AG10803 (cell line): ENCODE data around the gene NIN.

ENCODE experiments used
- DNase-seq: peaks from one replicate; pipeline ENCODE4 v3.0.0; 2010; ENCODE audit warnings: low read depth
- H3K4me3 ChIP-seq: 2 replicates; pipeline ENCODE4 v1.5.1; 2011; ENCODE audit warnings: mild to moderate bottlenecking, low read length, control low read depth
- CTCF ChIP-seq: conservative IDR thresholded peaks from 2 replicates; pipeline ENCODE4 v1.5.1; 2011; ENCODE audit warnings: mild to moderate bottlenecking, low read length, control low read depth, inconsistent platforms

Gene NIN

DNA sequence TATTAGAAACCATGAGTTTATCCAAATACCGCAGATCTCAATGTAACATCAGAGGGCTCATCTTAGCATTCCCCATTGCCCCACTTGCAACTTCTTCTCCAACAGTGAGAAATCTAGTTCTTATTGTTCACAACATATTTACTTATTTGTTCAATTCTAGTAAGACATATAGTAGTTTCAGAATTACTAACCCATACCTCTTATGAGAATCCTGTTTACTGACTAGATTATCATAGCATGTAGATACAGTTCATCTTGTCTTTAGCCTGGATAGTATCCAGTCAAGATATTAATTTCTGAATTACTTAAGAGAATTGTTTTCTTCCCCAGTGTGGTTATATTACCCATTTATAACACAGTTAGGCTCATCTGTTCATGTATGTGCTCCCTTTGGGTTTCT lies 80.6 kb downstream of the NIN start:
- no peak overlapping the region for H3K4me3 ChIP-seq
- no peak for TF ChIP-seq CTCF
- DNase-seq = no peak

GRCh38 chr14:50745401-50746058 lies 85.4 kb downstream of the NIN start:
- no peak for TF ChIP-seq CTCF
- no peak overlapping the region for H3K4me3 ChIP-seq
- DNase-seq = no peak

GRCh38 chr14:50744231-50744630 lies 86.7 kb downstream of the NIN start:
- no peak overlapping the region for H3K4me3 ChIP-seq
- DNase-seq = no peak
- TF ChIP-seq CTCF = no peak

GRCh38 chr14:50741567-50741966 lies 89.4 kb downstream of the NIN start:
- no peak for TF ChIP-seq CTCF
- no peak overlapping the region for H3K4me3 ChIP-seq
- no peak for DNase-seq

DNA sequence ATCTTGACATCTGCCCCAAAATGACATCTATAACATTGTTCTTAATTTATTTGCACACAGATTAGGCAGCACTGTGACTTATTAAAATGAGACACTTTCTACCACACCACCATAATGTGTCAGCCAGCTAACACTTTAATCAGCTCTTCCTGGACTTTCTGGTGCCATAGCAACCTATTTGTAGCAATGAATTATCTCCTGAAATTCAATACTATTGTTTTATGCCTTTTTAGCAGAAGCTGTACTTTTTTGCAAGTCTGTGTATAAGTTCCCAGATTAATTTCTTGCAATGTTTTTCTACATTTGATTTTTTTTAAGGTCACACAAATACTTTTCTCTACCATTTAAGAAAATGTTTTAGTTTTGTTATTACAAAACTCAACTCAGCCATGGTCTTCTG lies 90.1 kb downstream of the NIN start:
- no peak overlapping the region for H3K4me3 ChIP-seq
- no peak for TF ChIP-seq CTCF
- peak; percentile 21 for DNase-seq

DNA sequence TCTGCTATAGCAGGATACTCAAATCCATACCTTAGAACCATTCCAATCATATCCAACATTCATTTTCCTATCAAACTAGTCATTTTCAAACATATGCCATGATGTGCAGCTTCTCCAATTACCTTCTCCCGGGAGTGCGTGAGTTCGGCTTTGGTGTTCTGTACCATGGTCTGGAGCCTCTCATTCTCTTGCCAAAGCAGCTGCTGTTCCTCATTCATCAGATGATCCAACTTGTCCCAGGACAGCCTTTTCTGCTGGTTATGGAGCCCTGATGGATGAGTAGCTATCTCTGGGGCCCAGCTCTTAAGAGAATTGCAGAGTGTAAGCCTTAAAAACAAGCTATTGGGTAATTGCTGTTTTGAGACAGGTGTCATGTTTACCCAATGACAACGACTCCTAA lies 91.8 kb downstream of the NIN start:
- no peak overlapping the region for H3K4me3 ChIP-seq
- no peak for DNase-seq
- TF ChIP-seq CTCF = no peak

DNA sequence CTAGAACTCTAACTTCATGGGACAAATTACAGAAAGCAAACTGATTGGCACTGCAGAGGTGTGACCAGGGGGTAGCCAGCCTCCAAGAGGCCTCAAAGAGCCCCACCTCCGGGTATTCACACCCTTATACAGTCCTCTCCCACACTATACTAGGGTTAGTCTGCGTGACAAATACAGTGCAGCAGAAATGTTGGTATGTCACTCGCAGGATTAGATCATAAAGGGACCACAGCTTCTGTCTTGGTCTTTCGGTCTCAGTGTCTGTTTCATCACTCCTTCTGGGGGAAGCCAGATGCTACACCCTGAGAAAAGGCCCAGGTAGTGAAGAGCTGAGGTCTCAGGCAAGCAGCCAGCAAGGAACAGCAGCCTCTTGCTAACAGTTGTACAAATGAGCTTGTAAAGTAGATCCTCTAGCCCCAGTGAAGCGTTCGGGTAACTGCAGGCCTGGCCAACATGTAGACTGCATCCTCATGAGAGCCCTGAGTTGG lies 94.0 kb downstream of the NIN start:
- DNase-seq = no peak
- no peak overlapping the region for H3K4me3 ChIP-seq
- no peak for TF ChIP-seq CTCF
